SK-N-MC (cell line): Measurements from ENCODE around the gene PREP.

Experiments
- DNase-seq: peaks from one replicate; pipeline ENCODE4 v3.0.0-alpha.2; 2011; ENCODE audit warnings: low read depth, low spot score
- H3K27ac ChIP-seq: fragments of 200-600 bp; sonication (generic); 2 replicates; pipeline ENCODE4 v1.5.1; 2016; ENCODE audit warnings: mixed run types
- H3K36me3 ChIP-seq: fragments of 200-600 bp; sonication (generic); 2 replicates; pipeline ENCODE4 v1.6.1; 2017; ENCODE audit warnings: antibody characterized with exemption, low read length, mixed read lengths; ENCODE audit not compliant: insufficient read depth
- H3K4me3 ChIP-seq: fragments of 200-600 bp; sonication (generic); 2 replicates; pipeline ENCODE4 v1.5.1; 2016
- H3K9ac ChIP-seq: fragments of 200-600 bp; sonication (generic); 2 replicates; pipeline ENCODE4 v1.8.0; 2017; ENCODE audit warnings: mixed run types, mixed read lengths; ENCODE audit not compliant: insufficient read length
- H3K9me3 ChIP-seq: fragments of 200-600 bp; sonication (generic); 2 replicates; pipeline ENCODE4 v1.6.1; 2017; ENCODE audit warnings: low read depth, mild to moderate bottlenecking, antibody characterized with exemption, low read length, moderate library complexity, mixed read lengths
- EZH2 ChIP-seq: fragments of 200-600 bp; sonication (generic); IDR thresholded peaks from one replicate; pipeline ENCODE4 v1.6.1; 2017; ENCODE audit warnings: antibody characterized with exemption
- FOXP2 ChIP-seq: optimal IDR thresholded peaks from 2 replicates; pipeline ENCODE3; 2011; ENCODE audit warnings: mild to moderate bottlenecking, moderate library complexity; ENCODE audit not compliant: insufficient read depth; ENCODE audit errors: extremely low read length, control extremely low read depth
- POLR2AphosphoS5 ChIP-seq: IDR thresholded peaks from 2 replicates; pipeline ENCODE4 v1.6.1; 2012; ENCODE audit warnings: mild to moderate bottlenecking, low read depth, low read length, borderline replicate concordance

PREP gene

DNA sequence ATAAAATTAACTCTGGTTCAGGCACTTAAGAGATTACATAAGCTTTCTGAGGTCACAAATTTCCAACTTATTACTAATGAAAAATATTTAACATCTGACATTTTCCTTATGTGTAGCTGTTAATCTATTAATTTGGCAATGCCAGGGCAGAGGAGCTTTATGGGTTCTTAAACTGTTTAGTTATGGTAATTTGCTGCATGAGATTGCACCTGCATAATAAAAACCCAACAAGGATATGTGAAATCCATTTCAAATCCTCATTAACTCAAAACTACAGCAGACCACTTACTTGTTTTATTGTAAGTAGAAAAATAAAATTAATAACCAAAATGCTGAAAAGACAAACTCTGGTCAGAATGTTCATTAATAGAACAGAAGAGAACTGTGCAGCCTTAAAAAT is 98.1 kb downstream of the PREP start:
- H3K27ac ChIP-seq: 0 out of 2 replicates have a peak overlapping the region, but pooled peaks have one; percentile 0
- DNase-seq: no peak
- no peaks in the 10 kb centered on the region for H3K9me3 ChIP-seq
- H3K4me3 ChIP-seq: no peak overlapping the region
- no peak overlapping the region for H3K9ac ChIP-seq
- TF ChIP-seq POLR2AphosphoS5 (no peak), FOXP2 (no peak), EZH2 (no peak)
- peaks cover 5% of the 10 kb centered on the region; the same call in 1 of the 2 replicates for H3K36me3 ChIP-seq

DNA sequence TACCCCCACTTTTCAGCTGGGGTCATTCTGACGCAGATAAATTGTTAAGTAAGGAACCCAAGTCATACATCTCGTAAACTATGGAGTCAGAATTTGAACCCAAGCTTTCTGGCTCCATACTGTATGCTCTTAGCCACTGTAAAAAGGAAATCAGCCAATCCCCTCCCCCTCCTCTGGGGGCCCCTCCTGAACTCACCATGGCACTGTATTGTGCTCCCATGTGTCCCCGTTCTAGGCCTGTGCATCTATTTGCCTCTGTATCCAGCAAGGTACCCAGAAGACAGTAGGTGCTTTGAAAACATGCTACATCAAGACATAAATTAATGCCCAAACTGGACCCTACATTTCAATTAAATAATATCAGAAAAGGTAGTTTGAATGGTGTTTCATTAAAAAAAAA is 98.5 kb downstream of the PREP start:
- no peak overlapping the region for H3K4me3 ChIP-seq
- H3K27ac ChIP-seq: no peak overlapping the region
- H3K9ac ChIP-seq: no peak overlapping the region
- DNase-seq: no peak
- TF ChIP-seq POLR2AphosphoS5 (no peak), EZH2 (no peak), FOXP2 (no peak)
- no peaks in the 10 kb centered on the region for H3K9me3 ChIP-seq
- peaks cover 5% of the 10 kb centered on the region; the same call in 1 of the 2 replicates for H3K36me3 ChIP-seq

DNA sequence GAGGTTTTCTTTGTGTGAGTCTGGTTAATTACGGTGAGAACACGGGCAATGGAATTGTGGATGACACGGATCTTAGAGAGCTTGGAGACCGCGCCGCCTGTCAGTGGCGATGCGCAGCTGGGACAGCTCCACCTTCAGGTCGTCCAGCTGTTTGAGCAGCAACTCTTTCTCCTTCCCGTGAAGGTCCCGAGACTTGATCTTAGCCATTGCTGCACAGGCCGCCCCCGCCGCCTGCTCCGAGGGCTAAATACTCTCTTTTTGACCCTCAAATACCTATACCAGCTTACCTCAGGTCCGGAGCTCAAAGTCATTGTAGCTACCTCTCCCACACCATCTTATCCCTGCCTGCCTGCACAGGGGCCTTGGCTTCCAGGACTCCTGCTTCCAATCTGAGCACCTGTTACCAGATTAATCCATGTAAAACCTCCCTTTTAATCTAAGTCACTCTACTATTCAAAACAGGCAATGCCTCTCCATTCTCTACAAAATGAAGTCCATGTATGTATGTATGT is 100.2 kb downstream of the PREP start:
- peaks cover 5% of the 10 kb centered on the region; the same call in 1 of the 2 replicates for H3K36me3 ChIP-seq
- no peak for DNase-seq
- TF ChIP-seq FOXP2: no peak
- no peak for TF ChIP-seq EZH2
- TF ChIP-seq POLR2AphosphoS5: no peak
- H3K9ac ChIP-seq: no peak overlapping the region
- H3K4me3 ChIP-seq: no peak overlapping the region
- H3K27ac ChIP-seq: no peak overlapping the region
- no peaks in the 10 kb centered on the region for H3K9me3 ChIP-seq

DNA sequence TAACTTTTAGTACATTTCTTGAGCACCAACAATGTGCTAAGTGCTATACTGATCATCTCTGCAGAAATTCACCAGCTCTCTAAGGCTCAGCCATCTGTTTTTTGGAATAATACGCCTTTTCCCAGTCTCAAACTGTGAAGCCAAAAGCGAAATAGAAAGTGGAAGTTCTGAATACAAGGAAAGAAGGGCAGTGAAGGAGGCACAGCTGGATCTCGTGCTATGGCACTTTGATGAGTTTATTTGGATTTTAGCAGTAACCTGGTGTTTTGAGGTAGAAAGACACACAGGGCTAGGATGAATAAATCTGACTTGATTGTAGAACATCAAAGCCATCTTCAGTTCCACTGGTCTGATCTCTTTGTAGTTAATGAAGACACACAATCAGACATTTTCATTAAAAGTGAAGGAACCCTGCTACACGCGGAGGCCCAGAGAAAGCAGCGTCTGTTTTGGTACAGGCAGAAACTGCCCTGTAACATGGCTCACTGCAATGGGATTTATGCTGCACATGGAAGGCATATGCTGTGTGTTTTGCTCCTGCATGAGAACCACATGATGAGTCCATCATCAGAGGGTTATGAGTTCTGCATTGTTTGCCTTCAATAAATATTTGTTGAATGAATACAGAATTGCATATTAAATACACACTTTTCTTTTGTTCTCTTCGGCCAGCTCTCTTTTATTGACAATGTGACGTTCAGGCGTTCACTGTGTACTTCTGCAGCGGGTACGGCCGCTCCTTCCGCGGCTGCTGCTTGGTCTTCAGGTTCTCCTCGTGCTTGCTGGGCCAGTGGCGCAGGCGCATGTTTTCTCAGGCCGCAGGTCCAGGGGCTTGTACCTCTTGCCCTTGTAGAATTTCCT is 100.9 kb downstream of the PREP start:
- Histone ChIP-seq H3K27ac (no peak overlapping the region), H3K4me3 (no peak overlapping the region), H3K9ac (no peak overlapping the region), H3K36me3 (peaks cover 5% of the 10 kb centered on the region; the same call in 1 of the 2 replicates), H3K9me3 (no peaks in the 10 kb centered on the region)
- DNase-seq: no peak
- TF ChIP-seq EZH2 (no peak), POLR2AphosphoS5 (no peak), FOXP2 (no peak)

DNA sequence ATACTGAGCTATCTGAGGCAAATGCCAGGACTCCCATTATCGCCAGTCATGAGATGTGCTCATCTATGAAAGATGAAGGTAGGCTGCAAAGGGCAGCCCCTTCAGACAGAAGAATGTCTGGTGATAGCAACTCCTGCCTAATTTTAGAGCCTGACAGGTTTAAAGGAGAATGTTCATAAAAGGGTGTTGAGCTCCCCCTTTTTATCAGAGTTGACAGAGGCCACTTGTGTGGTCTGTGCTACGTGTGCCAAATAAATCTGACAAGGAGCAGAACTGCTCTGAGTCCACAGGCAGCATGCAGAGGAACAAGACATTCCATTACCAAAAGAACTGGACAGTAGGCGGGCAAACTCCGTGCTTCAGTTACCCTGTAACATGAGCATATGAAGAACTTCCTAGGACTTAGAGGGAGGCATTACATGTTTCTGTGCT is 101.8 kb downstream of the PREP start:
- no peak for TF ChIP-seq FOXP2
- no peak for TF ChIP-seq EZH2
- TF ChIP-seq POLR2AphosphoS5: no peak
- H3K27ac ChIP-seq: no peak overlapping the region
- no peak overlapping the region for H3K4me3 ChIP-seq
- no peak for DNase-seq
- peaks cover 5% of the 10 kb centered on the region; the same call in 1 of the 2 replicates for H3K36me3 ChIP-seq
- no peak overlapping the region for H3K9ac ChIP-seq
- H3K9me3 ChIP-seq: no peaks in the 10 kb centered on the region

DNA sequence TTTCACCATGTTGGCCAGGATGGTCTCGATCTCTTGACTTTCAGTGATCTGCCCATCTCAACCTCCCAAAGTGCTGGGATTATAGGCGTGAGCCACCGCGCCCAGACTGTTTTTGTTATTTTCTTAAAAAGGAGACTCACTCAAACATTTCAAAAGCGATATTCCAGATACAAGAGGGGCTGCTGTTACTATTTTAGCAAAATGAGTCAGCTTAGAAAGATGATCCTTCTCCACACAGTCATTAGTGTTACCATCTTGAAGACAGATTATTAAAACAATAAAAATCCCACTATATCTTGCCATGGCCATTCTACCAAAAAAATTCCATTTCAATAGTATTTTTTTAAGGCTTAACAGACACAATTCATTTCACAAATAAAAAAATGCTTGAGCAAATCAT is 102.8 kb downstream of the PREP start:
- DNase-seq: no peak
- H3K27ac ChIP-seq: no peak overlapping the region
- TF ChIP-seq EZH2 (no peak), FOXP2 (no peak), POLR2AphosphoS5 (no peak)
- H3K36me3 ChIP-seq: peaks cover 5% of the 10 kb centered on the region; the same call in 1 of the 2 replicates
- no peak overlapping the region for H3K9ac ChIP-seq
- no peak overlapping the region for H3K4me3 ChIP-seq
- no peaks in the 10 kb centered on the region for H3K9me3 ChIP-seq

DNA sequence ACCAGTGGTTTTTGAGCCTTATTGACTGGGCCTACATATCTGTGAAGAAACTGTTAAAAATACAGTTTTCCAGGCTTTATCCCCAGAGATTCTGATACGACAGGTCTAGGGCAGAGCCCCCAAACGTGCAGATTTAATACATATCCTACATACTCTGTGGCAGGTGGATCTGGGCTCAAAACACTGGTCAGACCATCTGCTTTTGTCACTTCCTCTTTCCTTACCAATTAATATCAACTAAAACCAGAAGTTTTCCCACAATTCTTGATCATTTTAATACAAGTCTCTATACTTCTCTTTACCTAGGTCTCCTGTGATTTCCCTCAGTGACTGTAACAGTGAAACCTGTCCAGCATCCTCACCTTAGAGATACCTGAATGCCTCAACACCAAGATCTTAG is 108.8 kb downstream of the PREP start:
- H3K36me3 ChIP-seq: no peaks in the 10 kb centered on the region
- no peak for TF ChIP-seq POLR2AphosphoS5
- no peak for TF ChIP-seq FOXP2
- TF ChIP-seq EZH2: no peak
- no peak overlapping the region for H3K4me3 ChIP-seq
- H3K27ac ChIP-seq: no peak overlapping the region
- H3K9ac ChIP-seq: no peak overlapping the region
- no peaks in the 10 kb centered on the region for H3K9me3 ChIP-seq
- DNase-seq: no peak

DNA sequence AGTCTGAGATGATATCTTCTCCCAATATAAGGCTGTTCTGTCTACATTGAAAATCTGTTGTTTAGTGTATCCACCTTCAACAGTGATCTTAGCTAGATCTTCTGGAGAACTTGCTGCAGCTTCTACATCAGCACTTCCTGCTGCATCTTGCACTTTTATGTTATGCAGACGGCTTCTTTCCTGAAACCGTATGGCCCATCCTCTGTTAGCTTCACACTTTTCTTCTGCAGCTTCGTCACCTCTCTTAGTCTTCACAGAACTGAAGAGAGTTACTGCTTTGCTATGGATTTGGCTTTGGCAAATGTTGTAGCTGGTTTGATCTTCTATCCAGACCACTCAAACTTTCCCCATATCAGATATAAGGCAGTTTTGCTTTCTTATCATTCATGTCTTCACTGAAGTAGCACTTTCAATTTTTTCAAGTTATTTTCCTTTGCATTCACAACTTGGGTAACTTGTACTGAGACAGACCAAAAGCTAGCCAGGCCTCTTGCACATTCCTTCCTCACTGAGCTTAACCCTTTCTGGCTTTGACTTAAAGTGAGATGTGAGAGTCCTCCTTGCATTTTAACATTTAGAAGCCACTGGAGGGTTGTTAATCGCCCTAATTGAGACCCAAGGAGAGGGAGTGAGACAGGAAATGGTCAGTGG is 110.1 kb downstream of the PREP start:
- no peak for TF ChIP-seq FOXP2
- no peak for TF ChIP-seq POLR2AphosphoS5
- TF ChIP-seq EZH2: no peak
- Histone ChIP-seq H3K9ac (no peak overlapping the region), H3K36me3 (no peaks in the 10 kb centered on the region), H3K4me3 (no peak overlapping the region), H3K27ac (no peak overlapping the region), H3K9me3 (no peaks in the 10 kb centered on the region)
- no peak for DNase-seq
